Effector memory CD4-positive, alpha-beta T cell (primary cell): Measurements from ENCODE around the gene KLHL36.
"Not testable (repeated sequence)": the region's sequence is repeated elsewhere in the genome, so short reads cannot be mapped to it uniquely, and the experiment has no call there.

ENCODE experiments used
- DNase-seq, 3 donors: peaks; one replicate each; pipeline ENCODE4 v3.0.0-alpha.2; 2020
- H3K27ac ChIP-seq: 2 replicates; pipeline ENCODE4 v1.7.0; 2013; ENCODE audit warnings: mild to moderate bottlenecking, low read length, moderate library complexity; ENCODE audit not compliant: insufficient read depth, poor library complexity, severe bottlenecking
- H3K27me3 ChIP-seq: replicated peaks from 2 replicates; pipeline ENCODE4 v1.7.0; 2013; ENCODE audit warnings: mild to moderate bottlenecking, low read length; ENCODE audit not compliant: insufficient read depth, control insufficient read depth, poor library complexity, severe bottlenecking
- H3K36me3 ChIP-seq: 2 replicates; pipeline ENCODE4 v1.7.0; 2013; ENCODE audit warnings: mild to moderate bottlenecking, low read length, moderate library complexity; ENCODE audit not compliant: control insufficient read depth, insufficient read depth
- H3K4me1 ChIP-seq: 2 replicates; pipeline ENCODE4 v1.7.0; 2013; ENCODE audit warnings: low read length, mild to moderate bottlenecking; ENCODE audit not compliant: control insufficient read depth, insufficient read depth, poor library complexity, severe bottlenecking
- H3K4me3 ChIP-seq: 2 replicates; pipeline ENCODE4 v1.7.0; 2013; ENCODE audit warnings: low read length, low read depth, mild to moderate bottlenecking; ENCODE audit not compliant: insufficient read depth, poor library complexity, severe bottlenecking
- H3K9me3 ChIP-seq: 2 replicates; pipeline ENCODE4 v1.7.0; 2013; ENCODE audit warnings: mild to moderate bottlenecking, low read length, moderate library complexity; ENCODE audit not compliant: control insufficient read depth

KLHL36 gene

GRCh38 chr16:84630009-84630408, 18.3 kb upstream of the KLHL36 start:
- Histone ChIP-seq H3K27ac (no peak overlapping the region), H3K4me1 (peaks cover 13% of the 10 kb centered on the region), H3K4me3 (no peak overlapping the region), H3K36me3 (no peaks in the 10 kb centered on the region), H3K9me3 (no peaks in the 10 kb centered on the region), H3K27me3 (no peaks in the 10 kb centered on the region)
- DNase-seq: no peak

GRCh38 chr16:84630446-84631152, 17.7 kb upstream of the KLHL36 start:
- no peaks in the 10 kb centered on the region for H3K9me3 ChIP-seq
- peak overlapping the region; percentile 17 for H3K4me3 ChIP-seq
- H3K27ac ChIP-seq: no peak overlapping the region

DNA sequence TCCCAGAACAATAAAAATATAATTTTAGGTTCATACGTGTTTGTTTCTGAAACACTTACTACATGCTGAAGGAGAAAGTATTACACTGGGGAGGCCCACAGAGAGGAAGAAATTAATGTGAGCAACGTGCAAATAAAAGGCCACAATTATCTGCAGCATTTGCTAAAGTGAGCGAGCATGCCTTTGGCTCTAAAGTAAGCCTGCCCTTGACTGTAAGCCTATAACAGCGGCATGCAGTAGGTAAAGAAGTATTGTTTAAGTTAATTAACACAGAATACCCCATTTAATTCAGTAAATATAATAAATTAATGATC, 17.2 kb upstream of the KLHL36 start:
- peaks cover 13% of the 10 kb centered on the region for H3K4me1 ChIP-seq
- H3K27ac ChIP-seq: no peak overlapping the region
- no peak for DNase-seq

More at GRCh38 chr16:84630446-84631152, 17.7 kb upstream of the KLHL36 start:
- Histone ChIP-seq H3K4me1 (peaks cover 13% of the 10 kb centered on the region), H3K27me3 (no peaks in the 10 kb centered on the region), H3K36me3 (no peaks in the 10 kb centered on the region)
- DNase-seq: no peak

DNA sequence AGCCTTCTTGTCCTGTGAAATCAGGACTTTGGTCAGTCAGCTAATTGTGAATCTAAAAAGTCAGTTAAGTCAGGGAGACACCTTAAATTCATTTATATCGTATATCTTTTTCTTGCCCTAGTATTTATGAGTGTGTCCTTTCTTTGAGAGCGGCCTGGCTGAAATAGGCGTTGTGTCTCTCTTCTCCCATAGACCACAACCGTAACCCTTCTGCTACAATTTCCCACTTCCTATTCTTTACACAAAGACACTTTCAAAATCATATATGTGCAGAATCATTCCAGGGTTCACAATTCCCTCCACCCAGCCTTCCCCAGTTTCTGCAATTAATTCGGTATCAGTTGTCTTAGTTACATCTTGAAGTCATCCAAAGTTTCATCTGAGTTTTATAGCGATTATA, 16.4 kb upstream of the KLHL36 start:
- no peaks in the 10 kb centered on the region for H3K36me3 ChIP-seq
- no peaks in the 10 kb centered on the region for H3K27me3 ChIP-seq
- H3K4me3 ChIP-seq: no peak overlapping the region
- DNase-seq: no peak
- H3K9me3 ChIP-seq: no peaks in the 10 kb centered on the region
- no peak overlapping the region for H3K27ac ChIP-seq
- H3K4me1 ChIP-seq: peaks cover 13% of the 10 kb centered on the region

More for the DNA sequence above, 17.2 kb upstream of the KLHL36 start:
- Histone ChIP-seq H3K9me3 (no peaks in the 10 kb centered on the region), H3K27me3 (no peaks in the 10 kb centered on the region), H3K4me3 (peak overlapping the region; percentile 17), H3K36me3 (no peaks in the 10 kb centered on the region)

GRCh38 chr16:84632862-84633261, 15.4 kb upstream of the KLHL36 start:
- not testable (repeated sequence) for H3K4me3 ChIP-seq, DNase-seq
- H3K4me1 ChIP-seq: peaks cover 13% of the 10 kb centered on the region

DNA sequence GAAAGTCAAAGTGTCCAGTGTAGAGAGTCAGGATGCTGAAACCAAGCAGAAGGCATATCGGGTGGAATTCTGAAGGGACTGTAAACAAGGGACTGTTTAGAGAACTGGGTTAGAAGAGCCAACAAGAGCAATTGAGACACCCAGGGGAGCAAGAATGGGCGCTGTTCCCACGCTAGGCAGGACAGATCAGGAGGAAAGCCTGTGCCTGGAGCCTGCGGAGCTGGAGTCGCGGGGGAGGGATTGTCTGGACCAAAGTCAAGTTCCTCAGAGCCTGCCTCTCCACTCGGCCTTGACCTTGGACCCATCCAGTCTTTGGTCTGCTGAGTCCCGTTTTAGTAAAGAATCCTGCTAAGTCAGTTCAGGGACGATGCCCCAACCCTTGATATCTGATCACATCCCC, 14.7 kb upstream of the KLHL36 start:
- H3K9me3 ChIP-seq: no peaks in the 10 kb centered on the region
- H3K36me3 ChIP-seq: no peaks in the 10 kb centered on the region
- H3K27ac ChIP-seq: no peak overlapping the region
- H3K4me3 ChIP-seq: no peak overlapping the region
- no peaks in the 10 kb centered on the region for H3K27me3 ChIP-seq
- no peak for DNase-seq
- peaks cover 13% of the 10 kb centered on the region for H3K4me1 ChIP-seq

More at GRCh38 chr16:84632862-84633261, 15.4 kb upstream of the KLHL36 start:
- not testable (repeated sequence) for H3K27me3 ChIP-seq, H3K9me3 ChIP-seq, H3K36me3 ChIP-seq, H3K27ac ChIP-seq

DNA sequence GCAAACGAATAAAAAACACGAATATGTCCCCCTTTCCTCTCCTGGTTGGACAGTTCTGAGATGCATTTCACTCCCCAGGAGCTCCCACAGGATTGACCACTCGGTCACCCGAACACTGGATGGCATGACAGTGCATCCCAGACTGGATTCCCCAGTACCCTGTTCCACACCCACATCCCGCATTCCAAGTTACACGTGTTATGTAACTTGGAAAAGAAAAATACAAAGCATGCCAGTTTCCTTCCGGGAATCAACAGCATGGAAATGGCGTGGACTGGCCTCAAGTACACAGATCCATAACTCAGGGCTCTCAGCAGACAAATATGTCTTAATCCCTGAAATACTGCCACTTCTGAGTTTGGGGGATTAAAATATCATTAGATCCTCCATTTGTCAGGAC, 12.6 kb upstream of the KLHL36 start:
- Histone ChIP-seq H3K9me3 (no peaks in the 10 kb centered on the region), H3K36me3 (no peaks in the 10 kb centered on the region), H3K27ac (no peak overlapping the region), H3K4me3 (no peak overlapping the region), H3K27me3 (no peaks in the 10 kb centered on the region), H3K4me1 (peaks cover 4% of the 10 kb centered on the region)
- DNase-seq: no peak

DNA sequence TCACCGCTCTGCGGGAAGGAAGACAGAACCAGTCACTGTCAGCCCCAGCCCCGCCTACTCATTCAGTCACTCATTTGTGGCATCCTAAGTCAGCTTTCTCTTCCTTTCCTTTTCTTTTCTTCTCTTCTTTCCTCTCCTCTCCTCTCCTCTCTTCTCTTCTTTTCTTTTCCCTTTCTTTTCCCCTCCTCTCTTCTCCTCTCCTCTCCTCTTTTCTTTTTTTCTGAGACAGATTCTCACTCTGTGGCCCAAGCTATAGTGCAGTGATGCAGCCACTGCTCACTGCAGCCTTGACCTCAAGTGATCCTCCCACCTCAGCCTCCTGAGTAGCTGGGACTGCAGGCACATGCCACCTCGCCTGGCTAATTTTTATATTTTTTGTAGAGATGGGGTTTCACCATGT, 10.6 kb upstream of the KLHL36 start:
- Histone ChIP-seq H3K4me3 (no peak overlapping the region), H3K36me3 (no peaks in the 10 kb centered on the region), H3K27ac (no peak overlapping the region), H3K9me3 (no peaks in the 10 kb centered on the region), H3K27me3 (no peaks in the 10 kb centered on the region), H3K4me1 (peaks cover 16% of the 10 kb centered on the region)
- DNase-seq: no peak

- Histone ChIP-seq H3K4me1 (peaks cover 16% of the 10 kb centered on the region), H3K27me3 (no peaks in the 10 kb centered on the region), H3K9me3 (no peaks in the 10 kb centered on the region), H3K27ac (no peak overlapping the region), H3K4me3 (no peak overlapping the region), H3K36me3 (no peaks in the 10 kb centered on the region)
- no peak for DNase-seq
Measured at GRCh38 chr16:84638231-84638806, 10.0 kb upstream of the KLHL36 start.

DNA sequence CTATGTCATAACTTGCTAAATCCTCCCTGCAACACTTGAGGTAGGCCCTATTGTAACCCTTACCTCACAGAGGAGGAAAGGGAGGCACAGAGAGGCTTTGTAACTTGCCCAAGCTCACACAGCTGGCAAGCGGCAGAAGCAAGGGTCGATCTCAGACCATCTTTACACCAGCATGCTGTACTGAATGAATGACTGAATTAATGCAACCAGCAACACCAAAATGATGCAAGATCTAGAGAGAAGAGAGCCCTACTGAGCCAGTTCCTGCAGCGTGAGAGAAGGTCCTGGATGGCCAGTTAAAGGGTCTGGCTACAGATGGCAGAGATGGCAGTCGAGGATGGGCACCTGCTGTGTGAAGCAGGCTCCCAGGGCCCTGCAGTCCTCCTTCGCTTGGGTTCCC, 8.2 kb upstream of the KLHL36 start:
- H3K27me3 ChIP-seq: no peaks in the 10 kb centered on the region
- no peaks in the 10 kb centered on the region for H3K36me3 ChIP-seq
- H3K9me3 ChIP-seq: no peaks in the 10 kb centered on the region
- H3K4me1 ChIP-seq: peaks cover 16% of the 10 kb centered on the region
- no peak overlapping the region for H3K4me3 ChIP-seq
- no peak overlapping the region for H3K27ac ChIP-seq
- no peak for DNase-seq
